Measurements from ENCODE around the gene NOX4. TPM values are rescaled to one million over a fixed set of nuclear protein-coding genes. Genes with fewer than 3 reads are reported as not detected.

The NOX4 gene
- total RNA-seq (not detected), total RNA-seq (0 reads per million in 2 donors)

GRCh38 chr11:89490981-89491690 lies at the start of gene NOX4:
NOX4 (minus strand) TSS chr11:89491375; CDS start chr11:89491246, 129 bp downstream.
- Mint-ChIP-seq H3K4me3 (no peak within 1 kb of the TSS), H3K27ac (no peak within 1 kb of the TSS), H3K4me1 (no peaks in the 10 kb centered on the region), H3K27me3 (peaks cover 15% of the 10 kb centered on the region), H3K36me3 (ENCODE audit: low read depth) (no peaks in the 10 kb centered on the region)
- ATAC-seq, result no peak
- no peaks in the 10 kb centered on the region for H3K9me3 ChIP-seq (ENCODE audit: control insufficient read depth, low read length, poor library complexity, severe bottlenecking)
- DNase-seq, result no peak

- Mint-ChIP-seq H3K27me3 (no peaks in the 10 kb centered on the region), H3K4me1 (no peaks in the 10 kb centered on the region), H3K4me3 (no peak overlapping the region), H3K27ac (no peak overlapping the region), H3K36me3 (ENCODE audit: low read depth) (no peaks in the 10 kb centered on the region)
- DNase-seq, result no peak
- ATAC-seq, result no peak
- H3K9me3 ChIP-seq (ENCODE audit: control insufficient read depth, low read length, poor library complexity, severe bottlenecking), result no peaks in the 10 kb centered on the region
These were observed 49.7 kb upstream of the NOX4 start for GRCh38 chr11:89540826-89541225.

GRCh38 chr11:89537936-89538335 lies 46.8 kb upstream of the NOX4 start:
- no peaks in the 10 kb centered on the region for H3K9me3 ChIP-seq (ENCODE audit: control insufficient read depth, low read length, poor library complexity, severe bottlenecking)
- no peak overlapping the region for H3K27ac Mint-ChIP-seq
- no peaks in the 10 kb centered on the region for H3K4me1 Mint-ChIP-seq
- H3K27me3 Mint-ChIP-seq, result no peaks in the 10 kb centered on the region
- no peak overlapping the region for H3K4me3 Mint-ChIP-seq
- DNase-seq (no peak), ATAC-seq (no peak)
- no peaks in the 10 kb centered on the region for H3K36me3 Mint-ChIP-seq (ENCODE audit: low read depth)

GRCh38 chr11:89536926-89537325 lies 45.8 kb upstream of the NOX4 start:
- no peak overlapping the region for H3K27ac Mint-ChIP-seq
- no peaks in the 10 kb centered on the region for H3K9me3 ChIP-seq (ENCODE audit: control insufficient read depth, low read length, poor library complexity, severe bottlenecking)
- H3K36me3 Mint-ChIP-seq (ENCODE audit: low read depth), result no peaks in the 10 kb centered on the region
- H3K4me3 Mint-ChIP-seq, result no peak overlapping the region
- ATAC-seq (no peak), DNase-seq (no peak)
- H3K4me1 Mint-ChIP-seq, result no peaks in the 10 kb centered on the region
- no peaks in the 10 kb centered on the region for H3K27me3 Mint-ChIP-seq

GRCh38 chr11:89535221-89535620 lies 44.0 kb upstream of the NOX4 start:
- Mint-ChIP-seq H3K36me3 (ENCODE audit: low read depth) (no peaks in the 10 kb centered on the region), H3K4me1 (no peaks in the 10 kb centered on the region), H3K27ac (no peak overlapping the region), H3K27me3 (no peaks in the 10 kb centered on the region), H3K4me3 (no peak overlapping the region)
- ATAC-seq (no peak), DNase-seq (no peak)
- no peaks in the 10 kb centered on the region for H3K9me3 ChIP-seq (ENCODE audit: control insufficient read depth, low read length, poor library complexity, severe bottlenecking)

- Mint-ChIP-seq H3K27ac (no peak overlapping the region), H3K27me3 (no peaks in the 10 kb centered on the region), H3K36me3 (ENCODE audit: low read depth) (no peaks in the 10 kb centered on the region), H3K4me3 (no peak overlapping the region), H3K4me1 (no peaks in the 10 kb centered on the region)
- ATAC-seq, result no peak
- no peaks in the 10 kb centered on the region for H3K9me3 ChIP-seq (ENCODE audit: control insufficient read depth, low read length, poor library complexity, severe bottlenecking)
- DNase-seq, result no peak
These were observed 38.6 kb upstream of the NOX4 start for GRCh38 chr11:89529626-89530380.

- Mint-ChIP-seq H3K4me1 (no peaks in the 10 kb centered on the region), H3K4me3 (no peak overlapping the region), H3K27ac (no peak overlapping the region), H3K36me3 (ENCODE audit: low read depth) (no peaks in the 10 kb centered on the region), H3K27me3 (no peaks in the 10 kb centered on the region)
- DNase-seq, result no peak
- no peak for ATAC-seq
- H3K9me3 ChIP-seq (ENCODE audit: control insufficient read depth, low read length, poor library complexity, severe bottlenecking), result no peaks in the 10 kb centered on the region
These were observed 30.6 kb upstream of the NOX4 start for GRCh38 chr11:89521792-89522191.

GRCh38 chr11:89521294-89521693 lies 30.1 kb upstream of the NOX4 start:
- no peaks in the 10 kb centered on the region for H3K27me3 Mint-ChIP-seq
- H3K9me3 ChIP-seq (ENCODE audit: control insufficient read depth, low read length, poor library complexity, severe bottlenecking), result no peaks in the 10 kb centered on the region
- ATAC-seq (no peak), DNase-seq (no peak)
- no peaks in the 10 kb centered on the region for H3K36me3 Mint-ChIP-seq (ENCODE audit: low read depth)
- no peaks in the 10 kb centered on the region for H3K4me1 Mint-ChIP-seq
- H3K4me3 Mint-ChIP-seq, result no peak overlapping the region
- H3K27ac Mint-ChIP-seq, result no peak overlapping the region

- no peaks in the 10 kb centered on the region for H3K36me3 Mint-ChIP-seq (ENCODE audit: low read depth)
- no peaks in the 10 kb centered on the region for H3K27me3 Mint-ChIP-seq
- H3K4me1 Mint-ChIP-seq, result no peaks in the 10 kb centered on the region
- H3K4me3 Mint-ChIP-seq, result no peak overlapping the region
- H3K27ac Mint-ChIP-seq, result no peak overlapping the region
- H3K9me3 ChIP-seq (ENCODE audit: control insufficient read depth, low read length, poor library complexity, severe bottlenecking), result no peaks in the 10 kb centered on the region
- no peak for ATAC-seq
- DNase-seq, result no peak
These were observed 25.3 kb upstream of the NOX4 start for GRCh38 chr11:89516496-89516895.

- no peak for DNase-seq
These were observed 17.4 kb upstream of the NOX4 start for GRCh38 chr11:89508544-89508943.

GRCh38 chr11:89504270-89504669 lies 13.1 kb upstream of the NOX4 start:
- DNase-seq, result no peak
- H3K36me3 Mint-ChIP-seq (ENCODE audit: low read depth), result no peaks in the 10 kb centered on the region
- H3K9me3 ChIP-seq (ENCODE audit: control insufficient read depth, low read length, poor library complexity, severe bottlenecking), result no peaks in the 10 kb centered on the region
- no peaks in the 10 kb centered on the region for H3K4me1 Mint-ChIP-seq
- H3K27me3 Mint-ChIP-seq, result no peaks in the 10 kb centered on the region
- H3K4me3 Mint-ChIP-seq, result no peak overlapping the region
- H3K27ac Mint-ChIP-seq, result no peak overlapping the region
- ATAC-seq, result no peak

More at GRCh38 chr11:89508544-89508943, 17.4 kb upstream of the NOX4 start:
- Mint-ChIP-seq H3K36me3 (ENCODE audit: low read depth) (no peaks in the 10 kb centered on the region), H3K4me3 (no peak overlapping the region), H3K4me1 (no peaks in the 10 kb centered on the region), H3K27me3 (no peaks in the 10 kb centered on the region), H3K27ac (no peak overlapping the region)
- ATAC-seq, result no peak
- H3K9me3 ChIP-seq (ENCODE audit: control insufficient read depth, low read length, poor library complexity, severe bottlenecking), result no peaks in the 10 kb centered on the region

- DNase-seq (no peak), ATAC-seq (no peak)
- Mint-ChIP-seq H3K27me3 (no peaks in the 10 kb centered on the region), H3K27ac (no peak overlapping the region), H3K4me1 (no peaks in the 10 kb centered on the region), H3K36me3 (ENCODE audit: low read depth) (no peaks in the 10 kb centered on the region), H3K4me3 (no peak overlapping the region)
- H3K9me3 ChIP-seq (ENCODE audit: control insufficient read depth, low read length, poor library complexity, severe bottlenecking), result no peaks in the 10 kb centered on the region
These were observed 12.2 kb upstream of the NOX4 start for GRCh38 chr11:89503422-89503821.

GRCh38 chr11:89502301-89502700 lies 11.1 kb upstream of the NOX4 start:
- H3K36me3 Mint-ChIP-seq (ENCODE audit: low read depth), result no peaks in the 10 kb centered on the region
- no peaks in the 10 kb centered on the region for H3K9me3 ChIP-seq (ENCODE audit: control insufficient read depth, low read length, poor library complexity, severe bottlenecking)
- ATAC-seq, result no peak
- H3K27ac Mint-ChIP-seq, result no peak overlapping the region
- DNase-seq, result no peak
- no peak overlapping the region for H3K4me3 Mint-ChIP-seq
- H3K27me3 Mint-ChIP-seq, result no peaks in the 10 kb centered on the region
- H3K4me1 Mint-ChIP-seq, result no peaks in the 10 kb centered on the region

GRCh38 chr11:89500336-89500735 lies 9.2 kb upstream of the NOX4 start:
- DNase-seq, result no peak
- H3K27me3 Mint-ChIP-seq, result no peaks in the 10 kb centered on the region
- H3K4me3 Mint-ChIP-seq, result no peak overlapping the region

More at GRCh38 chr11:89500336-89500735, 9.2 kb upstream of the NOX4 start:
- H3K4me1 Mint-ChIP-seq, result no peaks in the 10 kb centered on the region
- no peak for ATAC-seq
- no peaks in the 10 kb centered on the region for H3K9me3 ChIP-seq (ENCODE audit: control insufficient read depth, low read length, poor library complexity, severe bottlenecking)
- no peaks in the 10 kb centered on the region for H3K36me3 Mint-ChIP-seq (ENCODE audit: low read depth)
- no peak overlapping the region for H3K27ac Mint-ChIP-seq
